ENCODE results near the gene ADAMTS14.

ADAMTS14 gene

GRCh38 chr10:70729763-70730357 lies 57.6 kb downstream of the ADAMTS14 start:
- no peak for DNase-seq (ENCODE audit: low read depth)

GRCh38 chr10:70730955-70731354 lies 58.6 kb downstream of the ADAMTS14 start:
- DNase-seq (ENCODE audit: low read depth), result no peak

GRCh38 chr10:70732569-70732968 lies 60.3 kb downstream of the ADAMTS14 start:
- DNase-seq (ENCODE audit: low read depth), result no peak

- no peak for DNase-seq (ENCODE audit: low read depth)
These were observed 60.7 kb downstream of the ADAMTS14 start for GRCh38 chr10:70733051-70733450.

GRCh38 chr10:70735161-70735560 lies 62.9 kb downstream of the ADAMTS14 start:
- DNase-seq (ENCODE audit: low read depth), result no peak

- no peak for DNase-seq (ENCODE audit: low read depth)
These were observed 64.2 kb downstream of the ADAMTS14 start for GRCh38 chr10:70736525-70736924.

- no peak for DNase-seq (ENCODE audit: low read depth)
These were observed 64.9 kb downstream of the ADAMTS14 start for GRCh38 chr10:70737250-70737649.

GRCh38 chr10:70738006-70738760 lies 65.9 kb downstream of the ADAMTS14 start:
- DNase-seq (ENCODE audit: low read depth), result no peak

GRCh38 chr10:70738761-70739121 lies 66.4 kb downstream of the ADAMTS14 start:
- no peak for DNase-seq (ENCODE audit: low read depth)

- DNase-seq (ENCODE audit: low read depth), result no peak
These were observed 68.3 kb downstream of the ADAMTS14 start for GRCh38 chr10:70740406-70741288.

- DNase-seq (ENCODE audit: low read depth), result no peak
These were observed 70.5 kb downstream of the ADAMTS14 start for GRCh38 chr10:70742537-70743429.

- no peak for DNase-seq (ENCODE audit: low read depth)
These were observed 71.1 kb downstream of the ADAMTS14 start for GRCh38 chr10:70743430-70743788.

GRCh38 chr10:70743879-70744278 lies 71.6 kb downstream of the ADAMTS14 start:
- no peak for DNase-seq (ENCODE audit: low read depth)

- no peak for DNase-seq (ENCODE audit: low read depth)
These were observed 72.4 kb downstream of the ADAMTS14 start for GRCh38 chr10:70744617-70745143.

- no peak for DNase-seq (ENCODE audit: low read depth)
These were observed 73.2 kb downstream of the ADAMTS14 start for GRCh38 chr10:70745555-70745954.

GRCh38 chr10:70747192-70747965 lies 75.1 kb downstream of the ADAMTS14 start:
- no peak for DNase-seq (ENCODE audit: low read depth)

- DNase-seq (ENCODE audit: low read depth), result no peak
These were observed 76.0 kb downstream of the ADAMTS14 start for GRCh38 chr10:70748305-70748704.

GRCh38 chr10:70748801-70749573 lies 76.7 kb downstream of the ADAMTS14 start:
- no peak for DNase-seq (ENCODE audit: low read depth)

GRCh38 chr10:70749756-70750155 lies 77.5 kb downstream of the ADAMTS14 start:
- DNase-seq (ENCODE audit: low read depth), result no peak

GRCh38 chr10:70750156-70750703 lies 77.9 kb downstream of the ADAMTS14 start:
- no peak for DNase-seq (ENCODE audit: low read depth)

All from activated T-cell treated with anti-CD3 and anti-CD28 coated beads for 24 hours (primary cell).